ENCODE results near the gene CCDC27. TPM values are rescaled to one million over a fixed set of nuclear protein-coding genes. Genes with fewer than 3 reads are reported as not detected.

CCDC27 gene
- total and polyA plus RNA-seq, 2 of the 13 experiments (the other 11 are each of a cell fraction or from before 2014, with no cell fraction given), result not detected

GRCh38 chr1:3796215-3797061 lies 44.2 kb downstream of the CCDC27 start, which contains the start of gene LRRC47 (continued):
- peak; percentile 91 for TF ChIP-seq MAZ (IDR thresholded peaks at IDR 0.05; ENCODE audit: borderline replicate concordance, low read depth, low read length)
- peak; percentile 99 for TF ChIP-seq MAZ (CRISPR knock-in tag; IDR thresholded peaks at IDR 0.05; ENCODE audit: low read depth)
- TF ChIP-seq ZNF720 (CRISPR knock-in tag; IDR thresholded peaks at IDR 0.05), result 0 out of 2 replicates have a peak, but pooled peaks have one; percentile 50
- no peak for TF ChIP-seq ZNF652 (CRISPR knock-in tag; IDR thresholded peaks at IDR 0.05; ENCODE audit: borderline replicate concordance, low read depth)
- peak; percentile 89 for TF ChIP-seq ZNF670 (CRISPR knock-in tag; IDR thresholded peaks at IDR 0.05; ENCODE audit: borderline replicate concordance)
- peak; percentile 63 for TF ChIP-seq POGZ (CRISPR knock-in tag; IDR thresholded peaks at IDR 0.05)
- no peak for TF ChIP-seq ZBTB8A (CRISPR knock-in tag; IDR thresholded peaks at IDR 0.05; ENCODE audit: borderline replicate concordance, low read depth)
- TF ChIP-seq PRDM4 (CRISPR knock-in tag; IDR thresholded peaks at IDR 0.05; ENCODE audit: borderline replicate concordance), result no peak
- TF ChIP-seq ZC3H13 (CRISPR knock-in tag; IDR thresholded peaks at IDR 0.05), result no peak; the same call in 1 of the 2 replicates
- TF ChIP-seq MAFF (IDR thresholded peaks at IDR 0.05; ENCODE audit: low read depth, low read length), result peak; percentile 79
- TF ChIP-seq CBX2 (IDR thresholded peaks at IDR 0.05; ENCODE audit: low read depth, low read length), result no peak
- no peak for TF ChIP-seq CBX2 (CRISPR knock-in tag; IDR thresholded peaks at IDR 0.05; ENCODE audit: low read depth)
- TF ChIP-seq ZMAT3 (CRISPR knock-in tag; conservative IDR thresholded peaks at IDR 0.05), result peak; percentile 93
- TF ChIP-seq TEAD2 (CRISPR knock-in tag; IDR thresholded peaks at IDR 0.05), result no peak
- peak; percentile 28 to 98; a peak in 2 of 4 replicates for TF ChIP-seq KLF16 (CRISPR knock-in tag; IDR thresholded peaks at IDR 0.05)
- no peak for TF ChIP-seq DNMT3B (CRISPR knock-in tag; conservative IDR thresholded peaks at IDR 0.05)
- TF ChIP-seq RARA (CRISPR knock-in tag; IDR thresholded peaks at IDR 0.05), result no peak; the same call in 1 of the 2 replicates
- TF ChIP-seq ZNF850 (CRISPR knock-in tag; conservative IDR thresholded peaks at IDR 0.05), result 0 out of 2 replicates have a peak, but pooled peaks have one; percentile 13
- no peak for TF ChIP-seq DNMT1 (CRISPR knock-in tag; IDR thresholded peaks at IDR 0.05)
- TF ChIP-seq MXI1 (IDR thresholded peaks at IDR 0.05; ENCODE audit: borderline replicate concordance, low read depth, low read length), result peak; percentile 87; the same call in 1 of the 3 replicates
- TF ChIP-seq ZFP41 (CRISPR knock-in tag; IDR thresholded peaks at IDR 0.05; ENCODE audit: borderline replicate concordance), result no peak
- TF ChIP-seq TGIF2 (CRISPR knock-in tag; IDR thresholded peaks at IDR 0.05), result no peak; the same call in 1 of the 2 replicates
- TF ChIP-seq SIN3B (IDR thresholded peaks at IDR 0.05; ENCODE audit: low read length), result peak; percentile 57; the same call in 1 of the 2 replicates
- TF ChIP-seq ZNF672 (CRISPR knock-in tag; IDR thresholded peaks at IDR 0.05), result peak; percentile 33; the same call in 1 of the 2 replicates
- TF ChIP-seq YY1 (IDR thresholded peaks at IDR 0.05; ENCODE audit: insufficient read depth, insufficient replicate concordance, low read depth, low read length), result peak; percentile 94
- no peak for TF ChIP-seq FIP1L1 (IDR thresholded peaks at IDR 0.05; ENCODE audit: borderline replicate concordance, insufficient read depth, low read depth, low read length)
- peak; percentile 99 for TF ChIP-seq ZFY (CRISPR knock-in tag; IDR thresholded peaks at IDR 0.05)
- peak; percentile 85 for TF ChIP-seq IRF2 (CRISPR knock-in tag; IDR thresholded peaks at IDR 0.05)
- 0 out of 2 replicates have a peak, but pooled peaks have one; percentile 40 for TF ChIP-seq ZBTB7A (CRISPR knock-in tag; IDR thresholded peaks at IDR 0.05)
